ENCODE data around the gene ALAD. TPM values are rescaled to one million over a fixed set of nuclear protein-coding genes. Genes with fewer than 3 reads are reported as not detected.

Gene ALAD
- total and polyA plus RNA-seq, 9 of the 15 experiments (the other 6 are each of a cell fraction or from before 2014, with no cell fraction given): 1.3 to 12.7 (median 6.8) TPM

GRCh38 chr9:113345671-113346070 is 55.4 kb downstream of the ALAD start (continued):
- no peak for TF ChIP-seq ZBTB33 (CRISPR knock-in tag; IDR thresholded peaks at IDR 0.05)
- no peak for TF ChIP-seq SETDB1 (IDR thresholded peaks at IDR 0.05; ENCODE audit: low read length)
- TF ChIP-seq, protein P1, sequence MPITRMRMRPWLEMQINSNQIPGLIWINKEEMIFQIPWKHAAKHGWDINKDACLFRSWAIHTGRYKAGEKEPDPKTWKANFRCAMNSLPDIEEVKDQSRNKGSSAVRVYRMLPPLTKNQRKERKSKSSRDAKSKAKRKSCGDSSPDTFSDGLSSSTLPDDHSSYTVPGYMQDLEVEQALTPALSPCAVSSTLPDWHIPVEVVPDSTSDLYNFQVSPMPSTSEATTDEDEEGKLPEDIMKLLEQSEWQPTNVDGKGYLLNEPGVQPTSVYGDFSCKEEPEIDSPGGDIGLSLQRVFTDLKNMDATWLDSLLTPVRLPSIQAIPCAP (CRISPR knock-in tag; IDR thresholded peaks at IDR 0.05; ENCODE audit: borderline replicate concordance): no peak
- TF ChIP-seq CGGBP1 (CRISPR knock-in tag; IDR thresholded peaks at IDR 0.05): no peak
- no peak for TF ChIP-seq FOXJ3 (CRISPR knock-in tag; IDR thresholded peaks at IDR 0.05)
- TF ChIP-seq ZNF224 (CRISPR knock-in tag; IDR thresholded peaks at IDR 0.05): no peak
- no peak for TF ChIP-seq RAD51 (IDR thresholded peaks at IDR 0.05; ENCODE audit: borderline replicate concordance, low read depth)
- TF ChIP-seq ZBTB8A (IDR thresholded peaks at IDR 0.05; ENCODE audit: partially characterized antibody): no peak
- TF ChIP-seq ZNF445 (CRISPR knock-in tag; IDR thresholded peaks at IDR 0.05; ENCODE audit: low read depth): 0 out of 2 replicates have a peak, but pooled peaks have one; percentile 32
- no peak for TF ChIP-seq ZNF77 (CRISPR knock-in tag; IDR thresholded peaks at IDR 0.05)
- no peak for TF ChIP-seq SIN3A (IDR thresholded peaks at IDR 0.05; ENCODE audit: borderline replicate concordance in 2 of 2, control insufficient read depth in 1 of 2, low read depth in 2 of 2, low read length in 2 of 2)
- no peak for TF ChIP-seq FIP1L1 (IDR thresholded peaks at IDR 0.05; ENCODE audit: low read depth, low read length, poor library complexity, severe bottlenecking)
- TF ChIP-seq NKRF (IDR thresholded peaks at IDR 0.05; ENCODE audit: borderline replicate concordance): no peak
- TF ChIP-seq, protein P2, sequence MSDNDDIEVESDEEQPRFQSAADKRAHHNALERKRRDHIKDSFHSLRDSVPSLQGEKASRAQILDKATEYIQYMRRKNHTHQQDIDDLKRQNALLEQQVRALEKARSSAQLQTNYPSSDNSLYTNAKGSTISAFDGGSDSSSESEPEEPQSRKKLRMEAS (CRISPR knock-in tag; IDR thresholded peaks at IDR 0.05): no peak
- no peak for TF ChIP-seq CTBP1 (IDR thresholded peaks at IDR 0.05; ENCODE audit: borderline replicate concordance)
- TF ChIP-seq TEAD2 (tag; IDR thresholded peaks at IDR 0.05): peak; percentile 92
- no peak for TF ChIP-seq MNT (conservative IDR thresholded peaks at IDR 0.05)
- TF ChIP-seq ZNF121 (CRISPR knock-in tag; conservative IDR thresholded peaks at IDR 0.05): no peak
- no peak for TF ChIP-seq NR2C2 (CRISPR knock-in tag; IDR thresholded peaks at IDR 0.05)
- peak; percentile 55 for TF ChIP-seq NR2C2 (tag; IDR thresholded peaks at IDR 0.05)
